Hepatocyte (in vitro differentiated cells): ENCODE measurements around the gene THUMPD1. TPM values are rescaled to one million over a fixed set of nuclear protein-coding genes. Genes with fewer than 3 reads are reported as not detected.
"Not testable (repeated sequence)": the region's sequence is repeated elsewhere in the genome, so short reads cannot be mapped to it uniquely, and the experiment has no call there.

Experiments used
- DNase-seq: peaks from one replicate; pipeline ENCODE4 v3.0.0-alpha.2; 2016; ENCODE audit warnings: low spot score
- H2AFZ ChIP-seq: fragments of 200-600 bp; sonication (generic); 2 replicates; pipeline ENCODE4 v1.6.0; 2016; ENCODE audit warnings: antibody characterized with exemption, mild to moderate bottlenecking
- H3K27ac ChIP-seq: fragments of 200-600 bp; sonication (generic); 2 replicates; pipeline ENCODE4 v1.5.1; 2016; ENCODE audit warnings: mild to moderate bottlenecking
- H3K27me3 ChIP-seq: fragments of 200-600 bp; sonication (generic); 2 replicates; pipeline ENCODE4 v1.6.1; 2016
- H3K36me3 ChIP-seq: fragments of 200-600 bp; sonication (generic); replicated peaks from 2 replicates; pipeline ENCODE4 v1.5.1; 2016; ENCODE audit warnings: low read depth; ENCODE audit not compliant: insufficient read depth
- H3K4me1 ChIP-seq: fragments of 200-600 bp; sonication (generic); 2 replicates; pipeline ENCODE4 v1.5.1; 2016; ENCODE audit warnings: mild to moderate bottlenecking, moderate library complexity; ENCODE audit not compliant: insufficient read depth
- H3K4me2 ChIP-seq: fragments of 200-600 bp; sonication (generic); 2 replicates; pipeline ENCODE4 v1.6.0; 2016
- H3K4me3 ChIP-seq: fragments of 200-600 bp; sonication (generic); 2 replicates; pipeline ENCODE4 v1.5.1; 2016; ENCODE audit warnings: mild to moderate bottlenecking
- H3K79me2 ChIP-seq: fragments of 200-600 bp; sonication (generic); 2 replicates; pipeline ENCODE4 v1.6.0; 2017; ENCODE audit warnings: mild to moderate bottlenecking
- H3K9me2 ChIP-seq: fragments of 200-600 bp; sonication (generic); replicated peaks from 2 replicates; pipeline ENCODE4 v1.6.0; 2017; ENCODE audit warnings: mild to moderate bottlenecking; ENCODE audit not compliant: insufficient read depth
- H3K9me3 ChIP-seq: fragments of 200-600 bp; sonication (generic); 2 replicates; pipeline ENCODE4 v1.5.1; 2016; ENCODE audit warnings: low read depth, mild to moderate bottlenecking
- H4K20me1 ChIP-seq: fragments of 200-600 bp; sonication (generic); 2 replicates; pipeline ENCODE4 v1.6.0; 2016; ENCODE audit warnings: mild to moderate bottlenecking; ENCODE audit not compliant: insufficient read depth, poor library complexity, severe bottlenecking
- EZH2 ChIP-seq: fragments of 200-600 bp; sonication (generic); IDR thresholded peaks from 2 replicates; pipeline ENCODE4 v1.6.1; 2016; ENCODE audit warnings: antibody characterized with exemption, mild to moderate bottlenecking, borderline replicate concordance
- EZH2phosphoT487 ChIP-seq: fragments of 200-600 bp; sonication (generic); IDR thresholded peaks from one replicate; pipeline ENCODE4 v1.6.1; 2018; ENCODE audit warnings: antibody characterized with exemption, mild to moderate bottlenecking, low read depth, moderate library complexity; ENCODE audit not compliant: unreplicated experiment, severe bottlenecking
- WGBS: methylation state at CpG from one replicate; pipeline ENCODE4 v1.1.6; 2016; ENCODE audit warnings: low lambda C conversion rate; ENCODE audit errors: missing lambda C conversion rate; 5-methylcytosine and 5-hydroxymethylcytosine counted together
- polyA plus RNA-seq: library from polyadenylated mRNA; unstranded; fragments of >200 nt; fragmentation: Nextera tagmentation; extraction: Ambion mirVana; gene quantifications from 2 replicates; pipeline ENCODE4 v1.2.1, GENCODE V29; 2016
- total RNA-seq: library from RNA; depleted of rRNA; stranded (reverse); fragments of >200 nt; gene quantifications from 2 replicates; pipeline ENCODE4 v1.2.3, GENCODE V29; 2014
- TF ChIP-seq, protein P1 (sequence below): fragments of 200-600 bp; sonication (generic); IDR thresholded peaks from 2 replicates; pipeline ENCODE4 v1.5.1; 2016; ENCODE audit warnings: antibody characterized with exemption, mild to moderate bottlenecking; ENCODE audit not compliant: poor library complexity

THUMPD1 gene
- total and polyA plus RNA-seq, 2 experiments from 2014 or later: 27.3 to 51.6 TPM

DNA sequence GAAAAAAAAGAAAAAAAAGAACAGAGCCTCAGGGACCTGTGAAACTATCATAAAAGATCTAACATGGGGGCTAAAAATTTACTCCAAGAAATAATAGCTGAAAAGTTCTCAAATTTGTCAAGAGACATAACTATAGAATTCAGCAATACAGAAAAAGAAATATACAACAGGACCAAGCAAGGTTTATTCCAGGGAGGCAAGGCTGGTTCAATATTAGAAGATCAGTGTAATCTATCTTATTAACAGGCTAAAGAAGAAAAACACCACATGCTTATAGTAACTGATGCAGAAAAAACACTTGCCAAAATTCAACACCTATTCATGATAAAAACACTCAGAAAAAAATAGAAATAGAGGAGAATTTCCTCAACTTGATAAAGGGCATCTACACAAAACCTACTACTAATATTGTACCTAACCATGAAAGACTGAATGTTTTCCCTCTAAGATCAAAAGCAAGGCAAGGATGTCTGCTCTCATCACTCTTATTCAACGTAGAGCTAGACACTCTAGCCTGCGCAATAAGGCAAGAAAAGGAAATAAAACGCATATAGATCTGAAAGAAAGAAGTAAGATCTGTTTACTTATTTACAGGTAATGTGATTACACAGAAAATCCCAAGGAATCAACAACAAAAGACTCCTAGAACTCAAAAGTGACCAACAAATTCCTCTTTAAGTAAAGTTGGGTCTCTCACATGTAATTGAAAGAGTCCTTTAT is 20.9 kb upstream of the THUMPD1 start:
- H3K27ac ChIP-seq: peak overlapping the region; percentile 71
- no peak overlapping the region for H3K4me3 ChIP-seq
- peak overlapping the region; percentile 62 for H2AFZ ChIP-seq
- peaks cover 13% of the 10 kb centered on the region for H3K4me1 ChIP-seq
- H3K4me2 ChIP-seq: peak overlapping the region; percentile 76
- H3K27me3 ChIP-seq: no peaks in the 10 kb centered on the region
- H3K9me3 ChIP-seq: peaks cover 6% of the 10 kb centered on the region
- H3K9me2 ChIP-seq: no peaks in the 10 kb centered on the region
- no peaks in the 10 kb centered on the region for H3K36me3 ChIP-seq
- no peak for TF ChIP-seq EZH2phosphoT487
- TF ChIP-seq EZH2: no peak
- TF ChIP-seq, protein P1, sequence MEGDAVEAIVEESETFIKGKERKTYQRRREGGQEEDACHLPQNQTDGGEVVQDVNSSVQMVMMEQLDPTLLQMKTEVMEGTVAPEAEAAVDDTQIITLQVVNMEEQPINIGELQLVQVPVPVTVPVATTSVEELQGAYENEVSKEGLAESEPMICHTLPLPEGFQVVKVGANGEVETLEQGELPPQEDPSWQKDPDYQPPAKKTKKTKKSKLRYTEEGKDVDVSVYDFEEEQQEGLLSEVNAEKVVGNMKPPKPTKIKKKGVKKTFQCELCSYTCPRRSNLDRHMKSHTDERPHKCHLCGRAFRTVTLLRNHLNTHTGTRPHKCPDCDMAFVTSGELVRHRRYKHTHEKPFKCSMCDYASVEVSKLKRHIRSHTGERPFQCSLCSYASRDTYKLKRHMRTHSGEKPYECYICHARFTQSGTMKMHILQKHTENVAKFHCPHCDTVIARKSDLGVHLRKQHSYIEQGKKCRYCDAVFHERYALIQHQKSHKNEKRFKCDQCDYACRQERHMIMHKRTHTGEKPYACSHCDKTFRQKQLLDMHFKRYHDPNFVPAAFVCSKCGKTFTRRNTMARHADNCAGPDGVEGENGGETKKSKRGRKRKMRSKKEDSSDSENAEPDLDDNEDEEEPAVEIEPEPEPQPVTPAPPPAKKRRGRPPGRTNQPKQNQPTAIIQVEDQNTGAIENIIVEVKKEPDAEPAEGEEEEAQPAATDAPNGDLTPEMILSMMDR: no peak
- DNase-seq: no peak
- H4K20me1 ChIP-seq: no peaks in the 10 kb centered on the region
- no peaks in the 10 kb centered on the region for H3K79me2 ChIP-seq
- WGBS: 95% methylated on average over 3 of the region's 3 CpGs

GRCh38 chr16:20761175-20761574 is 19.6 kb upstream of the THUMPD1 start:
- Histone ChIP-seq H3K4me1 (peaks cover 13% of the 10 kb centered on the region), H3K27me3 (no peaks in the 10 kb centered on the region), H2AFZ (no peak overlapping the region), H3K79me2 (no peaks in the 10 kb centered on the region), H3K36me3 (no peaks in the 10 kb centered on the region), H3K9me2 (no peaks in the 10 kb centered on the region), H4K20me1 (no peaks in the 10 kb centered on the region), H3K27ac (no peak overlapping the region), H3K4me2 (no peak overlapping the region), H3K4me3 (no peak overlapping the region), H3K9me3 (peaks cover 6% of the 10 kb centered on the region)
- TF ChIP-seq EZH2: no peak
- TF ChIP-seq, protein P1: no peak
- DNase-seq: no peak
- WGBS: 81% methylated on average over 1 of the region's 1 CpG

- no peaks in the 10 kb centered on the region for H4K20me1 ChIP-seq
- H3K4me3 ChIP-seq: no peak overlapping the region
- no peak for TF ChIP-seq EZH2
- no peak for TF ChIP-seq EZH2phosphoT487
- TF ChIP-seq, protein P1: no peak
- no peak overlapping the region for H3K27ac ChIP-seq
- DNase-seq: no peak
- no peaks in the 10 kb centered on the region for H3K9me2 ChIP-seq
- H3K9me3 ChIP-seq: peaks cover 6% of the 10 kb centered on the region
- no peaks in the 10 kb centered on the region for H3K36me3 ChIP-seq
- H3K4me2 ChIP-seq: no peak overlapping the region
- no peak overlapping the region for H2AFZ ChIP-seq
- H3K79me2 ChIP-seq: no peaks in the 10 kb centered on the region
- H3K27me3 ChIP-seq: no peaks in the 10 kb centered on the region
- H3K4me1 ChIP-seq: peaks cover 13% of the 10 kb centered on the region
- WGBS: 72% methylated on average over 2 of the region's 2 CpGs
Observed at GRCh38 chr16:20760346-20760745, 18.7 kb upstream of the THUMPD1 start.

DNA sequence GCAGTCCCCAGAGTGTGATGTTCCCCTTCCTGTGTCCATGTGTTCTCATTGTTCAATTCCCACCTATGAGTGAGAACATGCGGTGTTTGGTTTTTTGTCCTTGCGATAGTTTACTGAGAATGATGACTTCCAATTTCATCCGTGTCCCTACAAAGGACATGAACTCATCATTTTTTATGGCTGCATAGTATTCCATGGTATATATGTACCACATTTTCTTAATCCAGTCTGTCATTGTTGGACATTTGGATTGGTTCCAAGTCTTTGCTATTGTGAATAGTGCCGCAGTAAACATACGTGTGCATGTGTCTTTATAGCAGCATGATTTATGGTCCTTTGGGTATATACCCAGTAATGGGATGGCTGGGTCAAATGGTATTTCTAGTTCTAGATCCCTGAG is 14.2 kb upstream of the THUMPD1 start:
- H3K36me3 ChIP-seq, H4K20me1 ChIP-seq, H3K27ac ChIP-seq, H3K4me3 ChIP-seq, H2AFZ ChIP-seq, H3K79me2 ChIP-seq, H3K27me3 ChIP-seq, H3K9me3 ChIP-seq, H3K9me2 ChIP-seq, H3K4me1 ChIP-seq, H3K4me2 ChIP-seq, DNase-seq: not testable (repeated sequence)
- 100% methylated on average over 4 of the region's 5 CpGs for WGBS
